Panc1 (cell line): ENCODE data around the gene PRM3. TPM values are rescaled to one million over a fixed set of nuclear protein-coding genes. Genes with fewer than 3 reads are reported as not detected.

Experiments used
- ATAC-seq: fragments of 200-7000 bp; cut with Tn5 transposase; 2 replicates; pipeline ENCODE4 v1.9.1; 2020; ENCODE audit warnings: mild to moderate bottlenecking, moderate library complexity
- BruUV-seq: library from RNA; stranded (reverse); fragments of 400-500 nt; replicated peaks from 2 replicates; lab custom pipeline; 2021; lab: Mats Ljungman, UMichigan
- CTCF ChIA-PET: fragments of 300-600 bp; sonication (Branson Sonifier 250); formaldehyde crosslinking; loops from one replicate; lab custom pipeline; 2022; ENCODE audit warnings: antibody characterized with exemption; lab: Charles Lee
- POLR2A ChIA-PET: fragments of 300-600 bp; sonication (Branson Sonifier 250); formaldehyde crosslinking; loops from one replicate; lab custom pipeline; 2022; ENCODE audit warnings: antibody characterized with exemption; lab: Charles Lee
- DNase-seq: peaks from one replicate; pipeline ENCODE4 v3.0.0-alpha.2; 2010; ENCODE audit warnings: low read depth, low spot score
- H3K27ac ChIP-seq: 2 replicates; pipeline ENCODE4 v1.5.1; 2011; ENCODE audit warnings: mild to moderate bottlenecking, low read length, inconsistent platforms
- H3K27me3 ChIP-seq: fragments of 200-500 bp; sonication (Bioruptor generic); 2 replicates; pipeline ENCODE4 v1.6.0; 2014; ENCODE audit warnings: low read length, inconsistent platforms; ENCODE audit not compliant: control insufficient read depth, insufficient read depth
- H3K36me3 ChIP-seq: fragments of 200-500 bp; sonication (Bioruptor generic); 2 replicates; pipeline ENCODE4 v1.5.1; 2014; ENCODE audit warnings: inconsistent platforms, mild to moderate bottlenecking, low read length, moderate library complexity; ENCODE audit not compliant: control insufficient read depth, insufficient read depth
- H3K4me1 ChIP-seq: 2 replicates; pipeline ENCODE4 v1.5.1; 2011; ENCODE audit warnings: inconsistent platforms, mild to moderate bottlenecking, low read length, moderate library complexity; ENCODE audit not compliant: control insufficient read depth, insufficient read depth
- H3K4me3 ChIP-seq, 2 experiments: 2 replicates each; pipeline ENCODE4 v1.5.1; 2011 to 2012; ENCODE audit warnings: low read depth in 2 of 2, low read length in 2 of 2, mild to moderate bottlenecking in 2 of 2, inconsistent platforms in 1 of 2, moderate library complexity in 1 of 2
- H3K9me3 ChIP-seq: fragments of 200-500 bp; sonication (Bioruptor generic); 2 replicates; pipeline ENCODE4 v1.5.1; 2014; ENCODE audit warnings: low read depth, mild to moderate bottlenecking, inconsistent platforms, low read length, moderate library complexity; ENCODE audit not compliant: control insufficient read depth, insufficient read depth
- CTCF ChIP-seq: fragments of 450-650 bp; IDR thresholded peaks from 2 replicates; pipeline ENCODE4 v1.5.1; 2017; ENCODE audit warnings: mild to moderate bottlenecking
- POLR2AphosphoS5 ChIP-seq: IDR thresholded peaks from 2 replicates; pipeline ENCODE4 v1.6.1; 2012; ENCODE audit warnings: mild to moderate bottlenecking, low read depth, low read length, moderate library complexity
- SIN3A ChIP-seq: IDR thresholded peaks from 2 replicates; pipeline ENCODE4 v1.6.1; 2012; ENCODE audit warnings: low read depth, mild to moderate bottlenecking, low read length, moderate library complexity, borderline replicate concordance; ENCODE audit not compliant: insufficient read depth
- TCF7L2 ChIP-seq: IDR thresholded peaks from 2 replicates; pipeline ENCODE4 v1.6.1; 2011; ENCODE audit warnings: mild to moderate bottlenecking, low read depth, low read length, inconsistent platforms
- in situ Hi-C: cut with HindIII; loops from 2 replicates; pipeline ENCODE4 v1.10.0; 2016; ENCODE audit warnings: low sequenced_read_pairs, low pct_unique_long_range_greater_than_20kb
- intact Hi-C: fragments of 100-400 bp; cut with micrococcal nuclease; formaldehyde crosslinking; loops from one replicate; pipeline ENCODE4 v1.10.0; 2022; ENCODE audit not compliant: unreplicated experiment
- total RNA-seq: library from RNA; stranded (reverse); gene quantifications from one replicate; pipeline ENCODE4 v1.2.1, GENCODE V29; 2021; ENCODE audit not compliant: unreplicated experiment
- TF ChIP-seq, protein P1 (sequence below), 2 experiments: IDR thresholded peaks; 2 replicates each; pipeline ENCODE4 v1.6.1; 2011 to 2012; ENCODE audit warnings: low read depth in 2 of 2, control low read depth in 1 of 2, low read length in 1 of 2, mild to moderate bottlenecking in 1 of 2, moderate library complexity in 1 of 2; ENCODE audit not compliant: insufficient read depth in 1 of 2

The PRM3 gene
- total RNA-seq, 1 experiment from 2014 or later = not detected

GRCh38 chr16:11238272-11239202, 34.9 kb downstream of the PRM3 start:
- ATAC-seq (no peak), DNase-seq (no peak)
- Histone ChIP-seq H3K36me3 (no peaks in the 10 kb centered on the region), H3K4me3 (no peak overlapping the region), H3K9me3 (no peaks in the 10 kb centered on the region), H3K27me3 (no peaks in the 10 kb centered on the region), H3K4me1 (no peaks in the 10 kb centered on the region), H3K27ac (no peak overlapping the region)
- in situ Hi-C loops = no loop called here
- intact Hi-C loops = no loop called here
- ChIA-PET CTCF (no interaction called here), POLR2A (no interaction called here)
- TF ChIP-seq, protein P1, sequence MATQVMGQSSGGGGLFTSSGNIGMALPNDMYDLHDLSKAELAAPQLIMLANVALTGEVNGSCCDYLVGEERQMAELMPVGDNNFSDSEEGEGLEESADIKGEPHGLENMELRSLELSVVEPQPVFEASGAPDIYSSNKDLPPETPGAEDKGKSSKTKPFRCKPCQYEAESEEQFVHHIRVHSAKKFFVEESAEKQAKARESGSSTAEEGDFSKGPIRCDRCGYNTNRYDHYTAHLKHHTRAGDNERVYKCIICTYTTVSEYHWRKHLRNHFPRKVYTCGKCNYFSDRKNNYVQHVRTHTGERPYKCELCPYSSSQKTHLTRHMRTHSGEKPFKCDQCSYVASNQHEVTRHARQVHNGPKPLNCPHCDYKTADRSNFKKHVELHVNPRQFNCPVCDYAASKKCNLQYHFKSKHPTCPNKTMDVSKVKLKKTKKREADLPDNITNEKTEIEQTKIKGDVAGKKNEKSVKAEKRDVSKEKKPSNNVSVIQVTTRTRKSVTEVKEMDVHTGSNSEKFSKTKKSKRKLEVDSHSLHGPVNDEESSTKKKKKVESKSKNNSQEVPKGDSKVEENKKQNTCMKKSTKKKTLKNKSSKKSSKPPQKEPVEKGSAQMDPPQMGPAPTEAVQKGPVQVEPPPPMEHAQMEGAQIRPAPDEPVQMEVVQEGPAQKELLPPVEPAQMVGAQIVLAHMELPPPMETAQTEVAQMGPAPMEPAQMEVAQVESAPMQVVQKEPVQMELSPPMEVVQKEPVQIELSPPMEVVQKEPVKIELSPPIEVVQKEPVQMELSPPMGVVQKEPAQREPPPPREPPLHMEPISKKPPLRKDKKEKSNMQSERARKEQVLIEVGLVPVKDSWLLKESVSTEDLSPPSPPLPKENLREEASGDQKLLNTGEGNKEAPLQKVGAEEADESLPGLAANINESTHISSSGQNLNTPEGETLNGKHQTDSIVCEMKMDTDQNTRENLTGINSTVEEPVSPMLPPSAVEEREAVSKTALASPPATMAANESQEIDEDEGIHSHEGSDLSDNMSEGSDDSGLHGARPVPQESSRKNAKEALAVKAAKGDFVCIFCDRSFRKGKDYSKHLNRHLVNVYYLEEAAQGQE (IDR thresholded peaks at IDR 0.05; ENCODE audit: insufficient read depth in 1 of 2, low read depth in 2 of 2, low read length in 1 of 2) = no peak
- TF ChIP-seq POLR2AphosphoS5 (no peak), TCF7L2 (no peak), SIN3A (no peak), CTCF (no peak)
- no TSS peak for BruUV-seq

DNA sequence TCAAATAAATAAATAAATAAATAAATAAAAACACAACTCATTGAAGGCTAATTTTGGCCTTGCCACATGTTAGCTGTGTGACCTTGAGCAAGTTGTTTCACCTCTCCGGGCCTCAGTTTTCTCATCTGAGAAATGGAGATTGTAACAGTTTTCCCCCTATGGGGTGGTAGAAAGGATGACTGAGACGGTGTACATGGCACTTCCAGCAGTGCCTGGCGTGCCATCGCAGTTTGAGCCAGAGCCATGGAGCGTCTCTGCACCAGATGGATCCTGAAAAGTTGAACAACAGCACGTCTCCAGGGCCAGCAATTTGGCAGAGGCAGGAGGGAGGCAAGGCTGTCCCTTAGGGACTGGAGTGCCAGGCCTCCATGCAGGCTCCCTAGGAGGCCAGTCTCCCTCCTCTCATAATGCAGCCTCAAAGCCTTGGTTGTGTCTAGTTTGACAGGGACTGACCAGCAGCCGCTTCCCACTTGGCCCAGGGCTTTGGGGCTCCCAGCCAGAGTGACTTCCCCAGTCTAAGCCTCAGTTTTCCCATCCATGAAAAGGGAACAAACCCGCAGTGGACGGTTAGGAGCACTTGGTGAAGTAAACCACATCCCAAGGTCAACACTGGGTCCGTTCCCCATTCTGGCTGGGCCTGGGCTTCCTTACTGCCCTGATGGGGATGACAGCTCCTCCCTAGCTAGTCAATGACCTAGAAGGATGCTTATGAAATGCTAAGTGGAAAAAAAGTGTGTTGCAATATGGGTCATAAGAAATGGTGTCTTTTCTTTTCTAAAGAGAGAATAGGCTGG, 36.8 kb downstream of the PRM3 start:
- TF ChIP-seq CTCF (no peak), SIN3A (no peak), POLR2AphosphoS5 (no peak), TCF7L2 (no peak)
- TF ChIP-seq, protein P1 (IDR thresholded peaks at IDR 0.05; ENCODE audit: insufficient read depth in 1 of 2, low read depth in 2 of 2, low read length in 1 of 2) = no peak
- Histone ChIP-seq H3K36me3 (no peaks in the 10 kb centered on the region), H3K9me3 (no peaks in the 10 kb centered on the region), H3K4me3 (no peak overlapping the region), H3K27me3 (no peaks in the 10 kb centered on the region), H3K27ac (no peak overlapping the region), H3K4me1 (no peaks in the 10 kb centered on the region)
- in situ Hi-C loops = no loop called here
- no TSS peak for BruUV-seq
- DNase-seq = no peak
- POLR2A ChIA-PET = no interaction called here
- ATAC-seq = no peak
- intact Hi-C loops = no loop called here
- CTCF ChIA-PET = no interaction called here
